MCF 10A (cell line): ENCODE measurements around the gene UPF2. TPM values are rescaled to one million over a fixed set of nuclear protein-coding genes. Genes with fewer than 3 reads are reported as not detected.
A peak's percentile ranks its signal among the peaks of the same experiment; 100 is the strongest.
"Not testable (repeated sequence)": the region's sequence is repeated elsewhere in the genome, so short reads cannot be mapped to it uniquely, and the experiment has no call there.

Source experiments
- BruUV-seq: library from RNA; stranded (reverse); fragments of 400-500 nt; replicated peaks from 2 replicates; lab custom pipeline; 2021; lab: Mats Ljungman, UMichigan
- CTCF ChIA-PET: fragments of 300-600 bp; sonication (Branson Sonifier 250); formaldehyde crosslinking; extraction: SDS; loops from one replicate; lab custom pipeline; 2021; ENCODE audit warnings: antibody characterized with exemption, inconsistent platforms; lab: Yijun Ruan, JAX
- POLR2A ChIA-PET: fragments of 300-600, 350-650 bp; sonication (Branson Sonifier 250); formaldehyde crosslinking; extraction: SDS; loops from one replicate; lab custom pipeline; 2020; ENCODE audit warnings: antibody characterized with exemption, inconsistent platforms; lab: Yijun Ruan, JAX
- DNase-seq: peaks from one replicate; pipeline ENCODE4 v3.0.0-alpha.2; 2018; ENCODE audit not compliant: unreplicated experiment
- H3K27ac Mint-ChIP-seq: one replicate; pipeline ENCODE4 v1.8.0; 2022; ENCODE audit warnings: mild to moderate bottlenecking, low read depth, mixed read lengths; ENCODE audit not compliant: unreplicated experiment
- H3K27me3 Mint-ChIP-seq: one replicate; pipeline ENCODE4 v1.8.0; 2022; ENCODE audit warnings: mixed read lengths; ENCODE audit not compliant: insufficient read depth, unreplicated experiment
- H3K36me3 Mint-ChIP-seq: one replicate; pipeline ENCODE4 v1.8.0; 2022; ENCODE audit warnings: mild to moderate bottlenecking, moderate library complexity, mixed read lengths; ENCODE audit not compliant: insufficient read depth, unreplicated experiment
- H3K4me1 Mint-ChIP-seq: one replicate; pipeline ENCODE4 v1.8.0; 2022; ENCODE audit warnings: mixed read lengths; ENCODE audit not compliant: insufficient read depth, unreplicated experiment
- H3K4me3 Mint-ChIP-seq: one replicate; pipeline ENCODE4 v1.8.0; 2022; ENCODE audit warnings: mild to moderate bottlenecking, moderate library complexity, mixed read lengths; ENCODE audit not compliant: unreplicated experiment
- H3K9me3 Mint-ChIP-seq: one replicate; pipeline ENCODE4 v1.8.0; 2022; ENCODE audit warnings: mixed read lengths; ENCODE audit not compliant: unreplicated experiment
- intact Hi-C: fragments of 100-400 bp; cut with micrococcal nuclease; formaldehyde crosslinking; loops from 2 replicates; pipeline ENCODE4 v1.14.1; 2022
- total RNA-seq: library from RNA; stranded (reverse); gene quantifications from 2 replicates; pipeline ENCODE4 v1.2.3, GENCODE V29; 2022
- TF ChIP-seq, protein P1 (sequence below): fragments of 200-600 bp; IDR thresholded peaks from one replicate; pipeline ENCODE4 v1.8.0; 2022; ENCODE audit warnings: antibody characterized with exemption, mild to moderate bottlenecking; ENCODE audit not compliant: unreplicated experiment

The UPF2 gene
- total RNA-seq, 1 experiment from 2014 or later: 24.7 TPM

DNA sequence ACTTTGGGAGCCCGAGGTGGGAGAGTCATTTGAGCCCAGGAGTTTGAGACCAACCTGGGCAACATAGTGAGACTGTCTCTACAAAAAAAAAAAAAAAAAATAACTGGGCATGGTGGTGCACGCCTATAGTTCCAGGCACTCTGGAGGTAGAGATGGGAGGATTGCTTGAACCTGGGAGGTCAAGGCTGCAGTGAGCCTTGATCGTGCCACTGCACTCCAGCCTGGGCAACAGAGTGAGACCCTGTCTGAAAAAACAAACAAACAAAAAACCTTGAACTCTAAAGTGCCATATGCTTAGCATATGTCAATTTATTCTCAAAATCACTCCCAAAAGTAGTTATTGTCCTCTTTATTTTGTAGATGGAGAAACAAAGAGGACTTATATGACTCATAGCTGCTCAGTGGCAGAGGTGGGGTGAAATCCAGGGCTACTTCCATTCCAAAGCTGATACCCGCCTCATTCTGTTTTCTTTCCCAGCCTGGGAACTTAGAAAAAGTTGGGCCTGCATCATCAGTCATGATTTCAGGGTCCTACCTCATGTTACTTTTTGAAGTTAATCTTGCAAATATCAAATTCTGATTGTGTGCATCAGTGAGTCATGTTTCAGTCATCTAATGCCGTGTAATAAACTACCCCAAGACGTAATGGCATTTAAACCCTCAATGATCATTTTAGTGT is 39.4 kb upstream of the UPF2 start:
- Mint-ChIP-seq H3K36me3 (peaks cover 63% of the 10 kb centered on the region), H3K27me3 (no peaks in the 10 kb centered on the region), H3K4me1 (no peaks in the 10 kb centered on the region), H3K9me3 (no peaks in the 10 kb centered on the region), H3K27ac (no peak overlapping the region), H3K4me3 (no peak overlapping the region)
- ChIA-PET CTCF (no interaction called here), POLR2A (interaction anchor here (1.3 kb wide), 1 partner anchor 12 kb away, joined by 3 read pairs; no protein-coding TSS in a partner anchor)
- no TSS peak for BruUV-seq
- intact Hi-C loops: no loop called here
- DNase-seq: peak; percentile 14
- TF ChIP-seq, protein P1, sequence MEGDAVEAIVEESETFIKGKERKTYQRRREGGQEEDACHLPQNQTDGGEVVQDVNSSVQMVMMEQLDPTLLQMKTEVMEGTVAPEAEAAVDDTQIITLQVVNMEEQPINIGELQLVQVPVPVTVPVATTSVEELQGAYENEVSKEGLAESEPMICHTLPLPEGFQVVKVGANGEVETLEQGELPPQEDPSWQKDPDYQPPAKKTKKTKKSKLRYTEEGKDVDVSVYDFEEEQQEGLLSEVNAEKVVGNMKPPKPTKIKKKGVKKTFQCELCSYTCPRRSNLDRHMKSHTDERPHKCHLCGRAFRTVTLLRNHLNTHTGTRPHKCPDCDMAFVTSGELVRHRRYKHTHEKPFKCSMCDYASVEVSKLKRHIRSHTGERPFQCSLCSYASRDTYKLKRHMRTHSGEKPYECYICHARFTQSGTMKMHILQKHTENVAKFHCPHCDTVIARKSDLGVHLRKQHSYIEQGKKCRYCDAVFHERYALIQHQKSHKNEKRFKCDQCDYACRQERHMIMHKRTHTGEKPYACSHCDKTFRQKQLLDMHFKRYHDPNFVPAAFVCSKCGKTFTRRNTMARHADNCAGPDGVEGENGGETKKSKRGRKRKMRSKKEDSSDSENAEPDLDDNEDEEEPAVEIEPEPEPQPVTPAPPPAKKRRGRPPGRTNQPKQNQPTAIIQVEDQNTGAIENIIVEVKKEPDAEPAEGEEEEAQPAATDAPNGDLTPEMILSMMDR: no peak

DNA sequence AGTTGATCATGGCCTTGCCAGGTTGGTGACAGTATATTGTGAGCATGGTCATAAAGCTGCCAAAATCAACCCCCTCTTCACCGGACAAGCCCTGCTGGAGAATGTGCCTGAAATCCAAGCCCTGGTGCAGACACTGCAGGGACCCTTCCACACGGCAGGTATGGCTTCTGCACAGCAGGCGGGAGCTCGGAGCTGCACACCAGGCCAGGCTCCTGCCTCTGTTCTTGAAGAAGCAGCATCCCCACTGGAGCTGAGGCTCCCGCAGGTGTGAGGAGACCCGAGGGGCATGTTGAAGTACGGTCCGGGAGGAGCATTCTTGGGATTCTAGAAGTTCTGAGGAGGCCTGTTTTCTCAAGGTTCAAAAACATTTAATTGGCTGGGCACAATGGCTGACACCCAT is 38.9 kb upstream of the UPF2 start:
- intact Hi-C loops: no loop called here
- TF ChIP-seq, protein P1: no peak
- no TSS peak for BruUV-seq
- CTCF ChIA-PET: interaction anchor here (0.6 kb wide), 1 partner anchor 133 kb away, joined by 4 read pairs; no protein-coding TSS in a partner anchor
- Mint-ChIP-seq H3K27me3 (no peaks in the 10 kb centered on the region), H3K9me3 (no peaks in the 10 kb centered on the region), H3K4me1 (no peaks in the 10 kb centered on the region), H3K36me3 (peaks cover 57% of the 10 kb centered on the region), H3K27ac (no peak overlapping the region), H3K4me3 (no peak overlapping the region)
- DNase-seq: no peak
- POLR2A ChIA-PET: interaction anchor here (1.3 kb wide), 1 partner anchor 12 kb away, joined by 3 read pairs; no protein-coding TSS in a partner anchor

DNA sequence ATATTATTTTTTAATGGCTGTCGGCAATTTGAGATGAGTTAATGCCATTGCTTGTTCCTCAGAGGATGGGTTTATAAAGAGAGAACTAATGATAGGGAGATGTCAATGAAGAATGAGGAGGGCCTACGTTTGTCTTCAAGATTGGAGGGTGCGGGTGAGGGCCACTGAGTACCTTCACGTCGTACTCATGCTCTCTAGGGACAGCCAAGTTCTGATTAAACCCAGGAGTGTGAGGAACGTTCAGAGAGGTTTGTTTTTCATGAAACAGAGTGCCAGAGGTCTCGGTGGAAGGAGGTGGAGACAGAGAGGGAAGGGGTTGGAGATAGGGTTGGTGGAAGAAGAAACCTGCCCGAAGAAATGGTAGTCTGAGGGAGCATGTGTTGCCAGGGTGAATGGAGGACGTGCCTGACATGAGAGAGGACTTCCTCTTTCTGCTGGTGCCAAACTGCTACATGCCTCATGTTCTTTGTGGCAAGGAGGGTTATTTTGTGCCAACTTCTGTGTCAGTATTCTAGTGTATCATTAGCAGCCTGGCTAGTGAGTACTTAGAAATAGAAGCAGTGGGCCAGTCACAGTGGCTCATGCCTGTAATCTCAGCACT is 35.1 kb upstream of the UPF2 start:
- intact Hi-C loops: no loop called here
- H3K4me3 Mint-ChIP-seq: no peak overlapping the region
- DNase-seq: no peak
- H3K27ac Mint-ChIP-seq: no peak overlapping the region
- H3K36me3 Mint-ChIP-seq: peaks cover 34% of the 10 kb centered on the region
- ChIA-PET CTCF (interaction anchor here (0.6 kb wide), 1 partner anchor 10 kb away, joined by 3 read pairs; no protein-coding TSS in a partner anchor), POLR2A (no interaction called here)
- BruUV-seq: no TSS peak
- no peaks in the 10 kb centered on the region for H3K27me3 Mint-ChIP-seq
- TF ChIP-seq, protein P1: no peak
- H3K9me3 Mint-ChIP-seq: no peaks in the 10 kb centered on the region
- H3K4me1 Mint-ChIP-seq: no peaks in the 10 kb centered on the region

DNA sequence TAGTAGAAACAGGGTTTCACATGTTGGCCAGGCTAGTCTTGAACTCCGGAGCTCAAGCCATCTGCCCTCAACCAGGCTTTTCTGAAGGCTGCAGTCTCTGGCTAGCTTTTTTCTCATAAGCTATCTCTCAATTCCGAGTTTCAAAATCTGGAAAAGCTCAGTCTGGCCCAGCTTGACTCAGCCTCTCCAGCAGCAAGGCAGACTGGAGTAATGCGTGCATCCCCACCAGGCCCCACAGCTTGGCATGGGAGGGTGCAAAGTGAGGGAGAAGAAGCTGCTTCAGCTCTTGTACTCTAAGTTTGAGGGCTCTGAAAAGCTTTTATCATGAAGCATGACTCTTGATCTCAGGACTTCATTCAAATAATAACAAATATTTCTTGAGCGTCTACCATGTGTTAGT is 30.9 kb upstream of the UPF2 start:
- ChIA-PET POLR2A (interaction anchor here (0.6 to 1.3 kb wide), 2 partner anchors 33 to 104 kb away, joined by 3 to 4 read pairs; no protein-coding TSS in a partner anchor), CTCF (interaction anchor here (0.5 to 1.0 kb wide), 2 partner anchors 13 to 57 kb away, joined by 3 read pairs; no protein-coding TSS in a partner anchor)
- BruUV-seq: no TSS peak
- intact Hi-C loops: no loop called here
- Mint-ChIP-seq H3K36me3 (peaks cover 19% of the 10 kb centered on the region), H3K4me3 (no peak overlapping the region), H3K27me3 (no peaks in the 10 kb centered on the region), H3K4me1 (peaks cover 13% of the 10 kb centered on the region), H3K9me3 (no peaks in the 10 kb centered on the region), H3K27ac (no peak overlapping the region)
- TF ChIP-seq, protein P1: no peak
- no peak for DNase-seq

DNA sequence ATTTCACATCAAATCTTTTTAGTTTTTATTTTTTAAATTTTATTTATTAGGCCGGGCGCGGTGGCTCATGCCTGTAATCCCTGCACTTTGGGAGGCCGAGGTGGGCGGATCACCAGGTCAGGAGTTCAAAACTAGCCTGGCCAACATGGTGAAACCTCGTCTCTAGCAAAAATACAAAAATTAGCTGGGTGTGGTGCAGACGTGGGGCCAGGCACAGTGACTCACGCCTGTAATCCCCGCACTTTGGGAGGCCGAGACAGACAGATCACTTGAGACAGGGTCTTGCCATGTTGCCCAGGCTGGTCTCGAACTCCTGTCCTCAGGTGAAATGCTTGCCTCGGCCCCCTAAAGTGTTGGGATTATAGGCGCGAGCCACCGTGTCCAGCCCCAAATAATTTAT is 28.8 kb upstream of the UPF2 start:
- H3K4me1 Mint-ChIP-seq: peaks cover 20% of the 10 kb centered on the region
- POLR2A ChIA-PET: interaction anchor here (0.6 to 2.2 kb wide), 4 partner anchors 12 to 125 kb away, joined by 3 to 14 read pairs (median 4); partner anchors contain the start of gene UPF2
- DNase-seq: peak; percentile 46
- H3K27ac Mint-ChIP-seq, intact Hi-C loops, H3K36me3 Mint-ChIP-seq, H3K9me3 Mint-ChIP-seq, CTCF ChIA-PET, BruUV-seq, H3K4me3 Mint-ChIP-seq, H3K27me3 Mint-ChIP-seq: not testable (repeated sequence)
